PFSK-1 (cell line): ENCODE results near the gene ASXL2.

Source experiments
- POLR2AphosphoS5 ChIP-seq: IDR thresholded peaks from 2 replicates; pipeline ENCODE4 v1.6.1; 2012; ENCODE audit warnings: low read depth, mild to moderate bottlenecking, control low read depth, low read length, moderate library complexity
- REST ChIP-seq, 2 experiments: IDR thresholded peaks; 2 replicates each; pipeline versions ENCODE4 v1.6.1 to v1.8.0; 2011 to 2012; ENCODE audit warnings: low read depth in 2 of 2, low read length in 2 of 2, control low read depth in 1 of 2, inconsistent platforms in 1 of 2, mild to moderate bottlenecking in 1 of 2, moderate library complexity in 1 of 2; ENCODE audit not compliant: insufficient read depth in 1 of 2
- SIN3A ChIP-seq: IDR thresholded peaks from 2 replicates; pipeline ENCODE4 v1.6.1; 2012; ENCODE audit warnings: mild to moderate bottlenecking, low read length, moderate library complexity, borderline replicate concordance; ENCODE audit not compliant: insufficient read depth
- TAF1 ChIP-seq: IDR thresholded peaks from 2 replicates; pipeline ENCODE4 v1.6.1; 2012; ENCODE audit warnings: low read length, control low read depth, borderline replicate concordance; ENCODE audit not compliant: insufficient read depth

GRCh38 chr2:25728559-25728958 lies 149.7 kb downstream of the ASXL2 start:
- TF ChIP-seq POLR2AphosphoS5: no peak
- TF ChIP-seq TAF1: no peak
- no peak for TF ChIP-seq REST (IDR thresholded peaks at IDR 0.05; ENCODE audit: insufficient read depth in 1 of 2, low read depth in 2 of 2, low read length in 2 of 2)
- no peak for TF ChIP-seq SIN3A
